Measurements from ENCODE around the gene ETS1. TPM values are rescaled to one million over a fixed set of nuclear protein-coding genes. Genes with fewer than 3 reads are reported as not detected.

ETS1 gene
- total RNA-seq, 1 donor from 2014 or later: 53.4 TPM

DNA sequence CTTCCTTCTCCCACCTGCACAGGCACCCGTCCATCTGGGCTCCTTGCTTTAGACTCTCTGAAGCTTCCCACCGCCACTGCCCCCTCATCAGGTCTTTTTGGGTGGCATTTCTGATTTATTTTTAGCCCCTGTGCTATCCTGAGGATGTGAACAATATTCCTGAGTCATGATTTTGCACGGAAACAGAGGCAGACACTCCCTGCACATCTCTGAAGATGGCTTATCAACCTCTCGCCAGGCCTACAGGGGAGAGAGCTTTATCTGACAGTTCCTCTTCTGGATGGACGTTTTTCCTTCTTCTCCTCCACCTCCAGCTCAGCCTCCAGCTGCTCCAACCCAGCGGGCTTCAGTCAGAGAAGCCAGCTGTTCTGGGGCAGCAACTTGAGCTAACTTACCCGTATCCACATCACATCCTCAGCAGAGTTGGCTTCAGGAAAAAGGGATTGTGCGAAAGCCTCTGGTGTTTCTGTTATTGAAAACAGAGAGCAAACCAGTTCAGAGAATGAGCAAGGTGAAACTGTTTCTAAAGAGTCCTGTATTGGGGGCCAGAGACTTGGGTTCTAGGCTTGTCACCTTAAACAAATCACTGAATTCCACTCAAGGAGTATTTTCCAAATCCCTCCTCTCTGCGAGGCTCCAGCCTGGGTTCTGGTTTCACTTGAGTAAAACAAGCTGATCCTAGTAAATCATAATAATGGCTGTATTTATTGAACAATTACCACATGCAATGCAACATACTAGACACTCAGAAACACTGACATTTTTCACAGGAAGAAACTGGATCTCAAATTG, 33.1 kb upstream of the ETS1 start:
- intact Hi-C loops (cut with micrococcal nuclease): no loop called here
- ATAC-seq: peak; percentile 17
- no peak for DNase-seq

DNA sequence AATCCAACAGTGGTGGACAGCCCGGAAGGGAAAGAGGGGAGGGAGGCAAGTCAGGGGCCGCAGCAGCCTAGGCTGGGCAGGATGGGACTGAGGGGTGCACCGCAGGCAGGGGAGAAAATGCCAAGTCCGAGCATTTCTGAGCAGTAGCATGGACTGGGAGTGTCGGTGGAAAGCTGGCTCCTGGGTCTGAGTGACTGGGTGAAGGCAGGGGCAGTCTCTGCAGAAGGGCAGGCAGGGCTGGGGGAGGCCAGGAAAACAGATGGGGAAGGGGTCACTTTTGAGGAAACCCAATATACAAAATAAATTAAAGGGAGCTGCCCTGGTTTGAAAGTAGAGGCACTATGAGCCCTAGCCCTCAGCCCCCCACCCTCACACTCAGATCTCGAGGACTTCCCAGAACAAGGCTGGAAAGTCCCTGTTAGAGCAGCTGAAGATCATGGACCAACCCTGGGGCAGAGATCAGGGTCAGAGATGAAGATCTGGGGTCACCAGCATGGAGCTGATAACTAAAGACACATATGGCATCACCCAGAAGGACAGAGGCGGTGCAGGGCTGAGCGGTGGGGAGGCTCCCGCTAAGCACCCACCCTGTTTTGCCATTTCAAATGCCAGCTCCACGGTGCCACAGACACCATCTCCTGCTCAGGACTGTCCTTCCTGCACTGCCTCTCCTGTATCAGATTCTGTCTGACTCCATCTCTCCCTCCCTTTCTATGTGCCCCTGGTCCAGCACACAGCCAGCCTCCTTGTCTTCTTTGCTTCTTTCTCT, 32.4 kb upstream of the ETS1 start:
- DNase-seq (no peak), ATAC-seq (no peak)
- intact Hi-C loops (cut with micrococcal nuclease): no loop called here

DNA sequence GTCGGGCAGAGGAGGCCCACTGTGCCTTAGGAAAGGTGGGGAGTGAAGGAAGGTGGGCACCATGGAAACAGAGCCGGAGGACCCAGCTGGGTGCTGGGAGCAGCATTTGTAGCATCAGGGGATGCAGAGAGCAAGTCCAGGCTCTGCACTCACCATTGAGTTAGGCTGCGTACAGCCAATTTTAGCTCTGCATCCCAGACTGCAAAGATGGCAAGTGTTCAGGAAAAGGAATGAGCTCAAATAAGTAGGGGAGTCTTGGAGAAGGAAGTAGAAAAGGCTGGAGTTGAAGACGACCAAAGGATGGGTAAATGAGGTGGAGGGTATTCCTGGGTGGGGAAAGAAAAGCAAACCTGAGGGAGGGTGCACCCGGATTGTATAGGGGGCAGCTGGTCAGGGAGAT, 31.6 kb upstream of the ETS1 start:
- DNase-seq (no peak), ATAC-seq (no peak)
- intact Hi-C loops (cut with micrococcal nuclease): no loop called here

DNA sequence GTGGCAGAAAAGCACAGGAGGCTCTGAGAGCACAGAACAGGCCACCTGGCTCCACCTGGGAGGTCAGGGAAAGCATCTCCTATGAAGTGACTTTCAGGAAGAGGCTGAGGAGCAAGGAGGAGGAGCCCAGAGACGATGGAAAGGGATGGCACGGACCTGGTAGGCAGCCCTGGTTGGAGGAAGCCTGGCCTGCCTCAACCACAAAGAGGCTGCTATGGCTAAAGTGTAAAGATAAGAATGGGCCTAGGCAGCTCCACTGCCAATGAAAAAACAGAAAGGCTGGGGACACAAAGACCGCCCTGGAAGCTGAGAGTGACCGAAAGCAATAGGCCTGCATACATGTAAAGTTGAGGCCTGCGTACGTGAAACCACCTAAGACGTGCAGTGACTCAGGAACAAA, 31.2 kb upstream of the ETS1 start:
- no peak for DNase-seq
- intact Hi-C loops (cut with micrococcal nuclease): no loop called here
- ATAC-seq: no peak

DNA sequence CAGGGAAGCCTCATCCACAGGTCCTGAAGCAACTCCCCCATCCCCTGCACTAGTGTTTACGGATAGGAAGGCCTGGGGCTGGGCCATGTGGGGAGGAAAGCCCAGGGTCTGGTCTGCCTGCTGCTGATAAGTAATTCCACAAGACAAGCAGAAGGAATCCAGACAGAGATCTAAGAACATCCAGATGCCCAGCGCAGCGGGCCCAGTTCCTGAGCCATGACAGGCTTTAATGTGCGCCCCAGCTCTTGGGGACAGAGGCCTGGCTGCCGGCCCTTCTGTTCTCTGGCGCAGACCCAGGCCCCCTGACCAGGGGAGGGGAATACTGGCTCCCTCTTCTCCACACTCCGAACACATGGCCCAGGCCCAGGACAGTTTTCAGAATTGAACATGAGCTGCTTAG, 28.8 kb upstream of the ETS1 start:
- intact Hi-C loops (cut with micrococcal nuclease): no loop called here
- ATAC-seq (peak; percentile 77), DNase-seq (peak; percentile 64)

DNA sequence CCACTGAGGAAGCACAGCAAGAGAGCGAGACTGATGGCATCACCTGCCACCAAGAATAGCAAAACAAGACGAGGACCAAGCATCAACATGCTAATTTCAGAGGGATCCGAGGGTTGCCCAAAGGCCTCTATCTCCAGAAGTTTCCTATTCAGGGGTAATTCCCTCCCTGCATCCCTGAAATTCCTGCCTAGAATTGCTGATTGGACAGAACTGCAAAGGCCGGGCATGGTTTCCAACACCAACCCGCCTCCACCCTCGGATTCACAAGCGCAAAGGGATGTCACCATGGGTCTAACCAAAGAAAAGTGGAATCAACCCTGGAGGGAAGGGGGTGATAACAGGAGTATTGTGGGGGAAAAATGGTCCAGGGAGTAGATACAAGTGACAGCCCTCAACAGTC, 28.3 kb upstream of the ETS1 start:
- intact Hi-C loops (cut with micrococcal nuclease): no loop called here
- DNase-seq (no peak), ATAC-seq (no peak)

DNA sequence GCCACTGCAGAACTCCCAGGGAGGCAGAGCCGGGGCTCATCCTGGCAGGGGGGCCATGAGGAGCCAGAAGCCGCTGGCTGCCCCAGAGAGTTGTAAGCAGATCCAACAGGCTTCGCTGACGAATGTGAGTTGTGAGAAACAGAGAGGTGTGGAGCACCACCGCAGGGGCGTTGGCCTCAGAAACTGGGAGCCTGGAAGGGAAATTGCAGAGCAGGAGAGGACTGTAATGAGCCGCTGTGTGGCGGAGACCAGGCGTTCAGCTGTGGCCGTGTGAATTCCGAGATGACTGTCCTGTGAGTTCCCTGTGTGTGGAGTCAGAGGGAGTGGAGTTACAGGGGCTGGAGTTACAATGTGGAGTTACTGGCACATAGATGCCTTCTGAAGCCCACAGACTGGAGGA, 27.7 kb upstream of the ETS1 start:
- intact Hi-C loops (cut with micrococcal nuclease): no loop called here
- no peak for ATAC-seq
- no peak for DNase-seq

DNA sequence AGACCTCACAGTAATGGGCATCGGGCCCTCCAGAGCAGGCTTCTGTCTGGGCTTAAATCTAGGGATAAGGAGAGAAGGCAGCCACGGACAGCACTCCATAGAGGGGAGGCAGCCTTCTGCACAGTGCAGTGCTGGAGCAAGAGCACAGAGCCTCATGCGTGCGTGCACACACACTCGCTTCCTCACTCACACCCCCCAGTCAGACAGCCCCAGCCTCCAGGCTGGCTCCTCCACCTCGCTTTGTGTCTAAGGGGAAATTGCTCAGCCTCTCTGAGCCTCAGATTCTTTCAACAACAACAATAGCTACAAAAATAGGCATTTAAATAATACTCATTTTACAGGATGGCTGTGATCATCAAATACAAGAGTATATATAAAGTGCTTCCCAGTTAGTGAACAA, 26.7 kb upstream of the ETS1 start:
- DNase-seq (no peak), ATAC-seq (no peak)
- intact Hi-C loops (cut with micrococcal nuclease): no loop called here

DNA sequence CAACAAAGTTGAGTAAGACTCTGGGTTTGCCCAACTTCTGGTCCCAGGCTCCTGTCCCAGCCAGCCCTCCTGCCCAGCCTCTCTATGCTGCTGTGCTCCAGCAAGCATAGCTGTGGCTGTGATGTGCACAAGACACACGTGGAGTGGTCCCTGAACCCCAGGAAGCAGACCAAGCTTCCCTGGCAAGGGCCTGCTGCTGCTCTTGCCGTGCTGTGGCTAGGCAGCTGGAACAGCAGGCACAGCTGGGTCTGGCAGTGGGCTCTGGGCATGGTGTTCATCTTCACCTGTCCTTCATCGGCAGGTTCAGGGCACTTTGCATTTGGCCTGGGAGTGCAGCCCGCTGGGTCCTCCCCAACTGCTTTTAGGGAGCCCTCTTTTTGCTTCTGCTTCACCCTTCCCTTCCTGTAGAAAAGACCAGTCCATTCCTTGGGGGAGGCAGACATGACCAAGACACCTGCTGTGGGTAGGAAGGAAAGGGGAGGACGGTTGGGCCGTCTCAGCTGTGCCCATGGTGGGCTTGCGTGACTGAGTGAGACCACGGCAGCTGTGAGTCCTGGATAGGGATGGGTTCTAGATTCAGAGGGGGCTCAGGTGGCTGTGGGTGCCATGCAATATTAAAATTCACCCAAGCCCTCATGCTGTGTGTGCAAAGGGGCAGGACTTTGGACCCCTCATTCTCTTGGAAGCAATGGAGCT, 26.1 kb upstream of the ETS1 start:
- DNase-seq (no peak), ATAC-seq (no peak)
- intact Hi-C loops (cut with micrococcal nuclease): no loop called here

DNA sequence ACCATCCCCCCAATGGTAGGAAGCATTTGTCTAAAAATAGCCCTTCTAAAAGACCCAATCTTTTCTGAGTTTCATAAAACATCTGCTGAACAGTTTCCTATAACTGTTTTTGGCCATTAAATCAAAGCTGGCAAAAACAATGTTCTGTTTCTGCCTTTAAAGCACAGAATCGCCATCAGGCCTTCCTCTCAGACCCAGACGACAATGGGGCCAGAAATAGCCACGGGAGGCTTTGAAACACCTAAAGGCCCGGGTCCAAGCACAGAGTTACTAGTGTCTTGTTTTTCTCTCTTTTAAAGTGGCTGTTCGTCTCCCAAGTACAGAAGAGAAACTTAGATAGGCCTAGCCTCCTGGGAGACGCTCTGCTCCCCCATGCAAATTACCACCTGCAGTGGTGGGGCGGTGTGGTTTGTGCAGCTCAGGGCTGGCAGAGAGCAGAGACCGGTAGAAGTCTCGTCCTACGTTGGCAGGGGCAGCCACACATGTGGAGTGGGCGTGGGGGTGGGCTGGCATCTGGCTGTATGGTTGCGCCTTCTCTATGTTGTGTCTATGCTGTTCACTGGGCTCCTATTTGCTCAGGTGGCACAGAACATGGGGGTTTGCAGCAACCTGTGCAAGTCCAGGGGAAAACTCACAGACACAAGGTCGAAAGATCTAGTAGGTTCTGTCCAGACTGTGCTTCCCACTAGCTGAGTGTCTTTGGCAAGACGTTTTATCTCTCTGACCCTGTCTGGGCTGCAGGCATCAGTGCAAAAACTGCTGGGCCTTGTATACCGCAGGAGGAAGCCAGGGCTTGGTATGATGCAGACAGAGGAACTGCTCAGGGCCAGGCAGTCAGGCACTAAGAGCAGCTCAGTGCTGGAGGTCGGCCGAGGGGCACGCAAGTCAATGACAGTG, 23.6 kb upstream of the ETS1 start:
- ATAC-seq: peak; percentile 48
- intact Hi-C loops (cut with micrococcal nuclease): no loop called here

DNA sequence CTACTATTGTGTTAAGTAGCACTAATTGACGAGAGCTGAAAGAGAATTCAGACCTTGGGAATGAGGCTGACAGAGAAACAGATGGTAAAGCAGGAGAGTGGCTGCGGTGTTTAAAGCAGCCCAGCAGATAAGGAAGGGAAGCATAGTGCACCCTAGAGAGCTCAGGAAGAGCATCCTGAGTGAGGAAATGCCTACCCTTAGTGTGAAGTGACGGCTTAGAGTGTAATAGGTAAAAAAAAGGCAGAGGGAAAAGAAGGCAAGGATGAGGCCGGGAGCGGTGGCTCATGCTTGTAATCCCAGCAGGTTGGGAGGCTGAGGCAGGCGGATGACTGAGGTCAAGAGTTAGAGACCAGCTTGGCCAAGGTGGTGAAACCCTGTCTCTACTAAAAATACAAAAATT, 22.4 kb upstream of the ETS1 start:
- no peak for ATAC-seq
- DNase-seq: no peak
- intact Hi-C loops (cut with micrococcal nuclease): no loop called here

More for the DNA sequence above, 23.6 kb upstream of the ETS1 start:
- no peak for DNase-seq

DNA sequence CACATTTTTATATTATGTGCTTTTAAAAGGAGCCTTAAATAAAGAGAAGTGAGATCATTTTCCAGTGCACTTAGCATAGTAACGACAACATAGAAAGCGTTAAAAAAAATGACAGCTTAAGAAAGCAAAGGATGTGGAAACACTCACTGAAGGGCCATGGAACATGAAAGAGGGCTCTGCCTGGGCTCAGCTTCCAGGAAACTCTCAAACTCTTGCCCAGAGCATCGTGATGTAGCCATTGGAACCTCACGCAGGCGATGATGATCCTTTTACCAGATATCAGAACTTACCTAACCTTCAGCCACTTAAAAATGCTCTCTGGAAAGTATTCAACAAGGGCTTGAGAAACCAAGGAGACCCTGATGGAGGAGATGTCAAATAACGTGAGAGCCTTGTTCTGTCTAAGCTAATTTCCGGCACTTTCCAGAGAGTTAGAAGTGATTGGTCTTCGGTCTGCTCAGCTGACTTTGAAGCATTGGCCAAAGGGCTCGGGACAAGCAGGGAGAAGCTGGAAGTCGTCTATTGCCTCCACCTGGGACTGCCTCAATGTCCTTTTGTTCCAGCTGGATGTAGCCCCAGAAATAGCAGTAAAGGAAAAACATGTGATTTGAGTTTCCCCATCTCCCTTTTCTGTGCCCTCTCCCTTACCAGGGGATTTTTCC, 21.5 kb upstream of the ETS1 start:
- ATAC-seq (no peak), DNase-seq (no peak)
- intact Hi-C loops (cut with micrococcal nuclease): no loop called here

DNA sequence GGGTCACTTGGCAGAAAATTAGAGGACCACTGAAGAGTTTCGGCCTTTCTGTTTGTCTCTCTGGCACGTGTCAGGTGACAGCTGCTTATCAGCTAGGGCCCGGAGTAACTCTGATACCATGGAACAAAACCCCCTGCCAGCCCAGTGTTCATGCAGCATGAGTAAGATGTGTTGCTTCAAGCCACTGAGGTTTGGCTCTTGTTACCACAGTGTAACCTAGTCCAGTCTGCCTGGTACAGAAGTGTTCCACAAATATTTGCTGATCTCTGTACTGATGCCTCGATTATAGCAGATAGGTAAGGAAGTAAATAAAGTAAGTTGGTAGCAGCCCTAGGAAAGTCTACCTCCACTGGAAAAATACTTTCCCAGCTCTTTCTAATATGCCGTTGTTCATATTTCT, 20.5 kb upstream of the ETS1 start:
- DNase-seq: no peak
- intact Hi-C loops (cut with micrococcal nuclease): no loop called here
- ATAC-seq: peak; percentile 20

DNA sequence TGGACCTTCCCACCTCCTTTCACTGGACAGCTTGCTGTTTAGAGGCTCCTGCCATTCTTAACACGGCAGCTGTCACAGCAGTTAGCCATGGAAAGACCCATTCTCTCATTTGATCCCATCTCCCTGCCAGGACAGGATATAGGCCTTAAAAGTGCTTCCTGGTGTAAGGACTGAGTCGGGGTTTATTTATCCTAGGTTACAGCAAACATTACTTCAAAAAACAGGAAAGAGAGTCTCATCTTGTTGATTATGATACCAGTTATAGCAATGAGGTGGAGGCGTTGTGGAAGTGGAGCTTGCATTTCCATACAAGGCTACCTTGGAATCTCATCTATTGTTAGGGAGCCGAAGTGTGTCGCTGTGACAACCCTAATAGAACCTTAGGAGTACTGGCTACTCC, 17.4 kb upstream of the ETS1 start:
- intact Hi-C loops (cut with micrococcal nuclease): no loop called here
- no peak for DNase-seq
- ATAC-seq: peak; percentile 32

DNA sequence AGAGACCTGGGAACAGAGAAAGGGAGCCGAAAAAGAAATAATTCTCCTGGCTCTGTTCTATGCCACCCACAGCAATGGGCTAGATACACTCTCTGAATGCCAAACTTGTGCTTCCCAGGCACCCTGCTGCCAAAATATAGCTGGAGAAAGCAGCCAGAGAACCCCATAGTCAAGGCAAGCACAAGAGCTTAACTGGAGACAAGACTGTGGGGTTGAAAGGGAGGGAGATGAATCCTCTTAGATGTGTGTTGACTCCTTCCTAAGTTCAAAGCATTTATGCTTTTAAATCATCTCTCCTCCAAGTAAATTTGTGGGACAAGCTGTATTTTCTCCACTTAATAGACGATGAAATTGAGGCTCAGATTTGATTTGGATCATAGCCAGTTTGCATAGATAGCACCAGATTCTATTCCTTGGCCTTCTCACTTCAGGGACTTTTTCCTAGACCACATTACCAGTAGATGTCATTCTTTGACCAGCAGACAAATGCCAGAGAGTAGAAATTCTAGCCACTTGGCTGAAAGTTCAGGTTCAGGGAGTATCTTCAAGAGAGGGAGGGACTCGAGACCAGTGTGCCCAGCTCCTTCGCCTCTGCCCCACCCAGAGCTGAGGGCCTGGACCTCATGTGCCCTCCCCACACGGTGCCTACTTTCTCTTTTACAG, 16.5 kb upstream of the ETS1 start:
- intact Hi-C loops (cut with micrococcal nuclease): no loop called here
- no peak for DNase-seq
- ATAC-seq: no peak

DNA sequence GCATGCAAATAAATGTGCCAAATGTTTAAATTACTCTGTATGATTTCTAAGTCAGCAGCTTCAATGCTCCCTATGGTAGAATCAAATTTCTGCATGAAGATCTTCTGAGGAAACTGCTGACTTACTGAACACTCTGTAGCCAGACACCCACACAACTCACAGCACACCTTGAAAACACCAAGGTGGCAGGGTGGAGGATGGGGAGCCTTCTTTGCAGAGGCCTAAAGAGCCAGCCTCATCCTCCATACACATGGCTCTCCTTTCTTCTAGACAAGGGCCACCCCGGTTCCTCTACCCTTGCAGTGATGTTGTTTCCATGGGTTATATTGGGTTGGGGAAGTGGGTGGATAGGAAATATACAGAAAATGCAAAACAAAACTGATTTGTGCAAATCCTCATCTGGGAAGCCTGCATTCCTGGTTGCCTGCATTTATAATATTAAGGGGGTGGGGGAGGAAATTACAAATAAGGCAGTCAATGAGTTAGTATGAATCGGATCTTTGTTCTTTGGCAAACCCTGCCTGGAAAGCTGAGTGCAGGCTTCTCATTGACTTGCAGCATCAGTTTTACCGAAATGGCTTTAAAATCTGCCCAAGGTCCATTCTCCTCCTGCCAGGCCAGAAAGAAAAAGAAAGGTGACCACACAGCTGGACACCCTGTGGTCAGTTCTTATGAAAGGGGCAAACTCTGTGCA, 15.8 kb upstream of the ETS1 start:
- DNase-seq (no peak), ATAC-seq (no peak)
- intact Hi-C loops (cut with micrococcal nuclease): no loop called here

DNA sequence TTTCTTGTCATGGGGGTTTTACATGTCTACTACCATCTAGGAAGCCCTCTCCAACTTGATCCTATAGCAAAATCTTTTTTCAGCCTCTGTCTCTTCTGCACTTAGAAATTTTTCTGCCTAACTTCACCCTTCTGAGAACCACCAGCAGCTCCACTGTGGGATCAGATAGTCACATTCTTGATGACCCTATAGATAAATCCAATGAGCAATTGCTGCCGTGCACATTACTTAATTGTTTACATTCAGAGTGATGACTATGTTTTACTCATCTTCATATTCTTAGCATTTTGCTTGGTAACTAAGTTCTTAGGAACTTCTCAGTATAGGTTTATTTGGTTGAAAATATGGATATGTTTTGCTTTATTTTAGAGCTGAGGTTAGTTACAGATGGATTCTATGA, 12.4 kb upstream of the ETS1 start:
- no peak for DNase-seq
- no peak for ATAC-seq
- intact Hi-C loops (cut with micrococcal nuclease): no loop called here

Measured in left ventricle myocardium superior (tissue), 1 donor.